H9 (cell line): Measurements from ENCODE around the gene TSPEAR. TPM values are rescaled to one million over a fixed set of nuclear protein-coding genes. Genes with fewer than 3 reads are reported as not detected.

Experiments used
- DNase-seq: peaks from one replicate; pipeline ENCODE4 v3.0.0-alpha.2; 2017
- H2AFZ ChIP-seq: one replicate; pipeline ENCODE4 v1.6.1; 2013; ENCODE audit warnings: mild to moderate bottlenecking, low read length, control low read depth, moderate library complexity
- H2AK5ac ChIP-seq: 2 replicates; pipeline ENCODE4 v1.6.1; 2013; ENCODE audit warnings: low read length, control low read depth, mixed read lengths; ENCODE audit not compliant: insufficient read length
- H2BK120ac ChIP-seq: one replicate; pipeline ENCODE4 v1.6.1; 2013; ENCODE audit warnings: low read depth, mild to moderate bottlenecking, low read length, control low read depth, inconsistent platforms; ENCODE audit not compliant: poor library complexity, severe bottlenecking
- H2BK12ac ChIP-seq: 2 replicates; pipeline ENCODE4 v1.6.1; 2013; ENCODE audit warnings: low read length, control low read depth, mixed read lengths, low read depth; ENCODE audit not compliant: insufficient read length
- H2BK15ac ChIP-seq: 2 replicates; pipeline ENCODE4 v1.6.1; 2013; ENCODE audit warnings: low read depth, low read length, control low read depth
- H2BK20ac ChIP-seq: one replicate; pipeline ENCODE4 v1.6.1; 2013; ENCODE audit warnings: low read depth, mild to moderate bottlenecking, low read length, control low read depth, inconsistent platforms; ENCODE audit not compliant: poor library complexity, severe bottlenecking
- H2BK5ac ChIP-seq: 2 replicates; pipeline ENCODE4 v1.6.1; 2013; ENCODE audit warnings: low read length, control low read depth, mixed read lengths; ENCODE audit not compliant: insufficient read length
- H3K14ac ChIP-seq: 2 replicates; pipeline ENCODE4 v1.6.1; 2013; ENCODE audit warnings: low read length, control low read depth; ENCODE audit not compliant: insufficient read depth
- H3K18ac ChIP-seq: 2 replicates; pipeline ENCODE4 v1.6.1; 2013; ENCODE audit warnings: low read depth, mild to moderate bottlenecking, mixed read lengths, low read length, control low read depth; ENCODE audit not compliant: insufficient read length
- H3K23ac ChIP-seq: 2 replicates; pipeline ENCODE4 v1.6.1; 2013; ENCODE audit warnings: low read length, control low read depth, mixed read lengths, low read depth; ENCODE audit not compliant: insufficient read length
- H3K23me2 ChIP-seq: 2 replicates; pipeline ENCODE4 v1.6.1; 2013; ENCODE audit warnings: low read depth, mild to moderate bottlenecking, mixed read lengths, low read length, control low read depth; ENCODE audit not compliant: insufficient read length, poor library complexity, severe bottlenecking
- H3K27ac ChIP-seq: 2 replicates; pipeline ENCODE4 v1.5.1; 2013; ENCODE audit warnings: low read length, control low read depth, mixed read lengths, low read depth; ENCODE audit not compliant: insufficient read length
- H3K27me3 ChIP-seq: 2 replicates; pipeline ENCODE4 v1.6.1; 2013; ENCODE audit warnings: low read length, control low read depth, inconsistent platforms; ENCODE audit not compliant: insufficient read depth
- H3K4ac ChIP-seq: 2 replicates; pipeline ENCODE4 v1.6.1; 2013; ENCODE audit warnings: low read depth, mild to moderate bottlenecking, control low read depth, inconsistent platforms, low read length, moderate library complexity
- H3K4me1 ChIP-seq: 2 replicates; pipeline ENCODE4 v1.6.1; 2013; ENCODE audit warnings: low read length, control low read depth, inconsistent platforms; ENCODE audit not compliant: insufficient read depth
- H3K4me2 ChIP-seq: 2 replicates; pipeline ENCODE4 v1.6.1; 2013; ENCODE audit warnings: low read length, control low read depth, mixed read lengths; ENCODE audit not compliant: insufficient read length, insufficient read depth
- H3K56ac ChIP-seq: 2 replicates; pipeline ENCODE4 v1.6.1; 2013; ENCODE audit warnings: low read depth, mild to moderate bottlenecking, mixed read lengths, low read length, control low read depth; ENCODE audit not compliant: insufficient read length
- H3K79me1 ChIP-seq: 2 replicates; pipeline ENCODE4 v1.6.1; 2013; ENCODE audit warnings: low read depth, mild to moderate bottlenecking, moderate library complexity, low read length, control low read depth, inconsistent platforms; ENCODE audit not compliant: insufficient read depth, poor library complexity, severe bottlenecking
- H3K79me2 ChIP-seq: 2 replicates; pipeline ENCODE4 v1.6.1; 2013; ENCODE audit warnings: low read length, control low read depth, inconsistent platforms; ENCODE audit not compliant: insufficient read depth
- H3K9ac ChIP-seq: 2 replicates; pipeline ENCODE4 v1.6.1; 2013; ENCODE audit warnings: low read length, control low read depth, mixed read lengths; ENCODE audit not compliant: insufficient read length; ENCODE audit errors: extremely low read depth
- H3K9me3 ChIP-seq: one replicate; pipeline ENCODE4 v1.6.1; 2013; ENCODE audit warnings: low read depth, low read length, inconsistent platforms; ENCODE audit not compliant: control insufficient read depth
- H3T11ph ChIP-seq: one replicate; pipeline ENCODE4 v1.6.1; 2013; ENCODE audit warnings: mild to moderate bottlenecking, low read length, control low read depth, inconsistent platforms
- H4K20me1 ChIP-seq: one replicate; pipeline ENCODE4 v1.6.1; 2013; ENCODE audit not compliant: control insufficient read depth, insufficient read length, insufficient read depth
- H4K5ac ChIP-seq: 2 replicates; pipeline ENCODE4 v1.6.1; 2013; ENCODE audit warnings: low read depth, mild to moderate bottlenecking, mixed read lengths, low read length, control low read depth; ENCODE audit not compliant: insufficient read length
- H4K8ac ChIP-seq: replicated peaks from 2 replicates; pipeline ENCODE4 v1.6.1; 2013; ENCODE audit warnings: low read length, control low read depth, mixed read lengths, low read depth; ENCODE audit not compliant: insufficient read length
- H4K91ac ChIP-seq: 2 replicates; pipeline ENCODE4 v1.6.1; 2013; ENCODE audit warnings: low read depth, mild to moderate bottlenecking, moderate library complexity, mixed read lengths, low read length, control low read depth; ENCODE audit not compliant: insufficient read length
- H3K27ac Mint-ChIP-seq, 3 experiments: 2 replicates in 2 of 3; 3 replicates in 1 of 3; pipeline ENCODE4 v1.8.0; 2020 to 2021; ENCODE audit warnings: mixed read lengths in 3 of 3, mild to moderate bottlenecking in 1 of 3, moderate library complexity in 1 of 3
- H3K27me3 Mint-ChIP-seq: 2 replicates; pipeline ENCODE4 v1.8.0; 2021; ENCODE audit warnings: low read depth, mild to moderate bottlenecking, moderate library complexity, mixed read lengths
- H3K36me3 Mint-ChIP-seq, 3 experiments: 2 replicates in 2 of 3; 3 replicates in 1 of 3; pipeline ENCODE4 v1.8.0; 2020 to 2021; ENCODE audit warnings: low read depth in 3 of 3, mixed read lengths in 3 of 3; ENCODE audit not compliant: insufficient read depth in 1 of 3
- H3K4me1 Mint-ChIP-seq, 2 experiments: 2 replicates each; pipeline ENCODE4 v1.8.0; 2020; ENCODE audit warnings: mixed read lengths in 2 of 2
- H3K4me3 Mint-ChIP-seq, 2 experiments: 2 replicates in 1 of 2; 3 replicates in 1 of 2; pipeline ENCODE4 v1.8.0; 2020 to 2021; ENCODE audit warnings: mild to moderate bottlenecking in 2 of 2, mixed read lengths in 2 of 2, moderate library complexity in 1 of 2
- H3K9me3 Mint-ChIP-seq, 2 experiments: 2 replicates in 1 of 2; 3 replicates in 1 of 2; pipeline ENCODE4 v1.8.0; 2020; ENCODE audit warnings: mild to moderate bottlenecking in 2 of 2, mixed read lengths in 2 of 2, moderate library complexity in 1 of 2
- WGBS: extraction: QIAGEN DNeasy Blood & Tissue Kit; methylation state at CpG from one replicate; pipeline ENCODE4 v1.1.7; 2013; ENCODE audit warnings: missing lambda C conversion rate, low lambda C conversion rate, mixed read lengths; ENCODE audit not compliant: insufficient read length; ENCODE audit errors: extremely low coverage; 5-methylcytosine and 5-hydroxymethylcytosine counted together
- total RNA-seq: library from RNA; stranded (reverse); gene quantifications from 2 replicates; pipeline ENCODE4 v1.2.1, GENCODE V29; 2021
- TF ChIP-seq, protein P1 (sequence below): fragments of 200-600 bp; sonication (generic); conservative IDR thresholded peaks from 3 replicates; pipeline ENCODE4 v1.8.0; 2021; ENCODE audit warnings: antibody characterized with exemption, mild to moderate bottlenecking

The TSPEAR gene
- total RNA-seq, 1 experiment from 2014 or later, result 1.3 TPM

DNA sequence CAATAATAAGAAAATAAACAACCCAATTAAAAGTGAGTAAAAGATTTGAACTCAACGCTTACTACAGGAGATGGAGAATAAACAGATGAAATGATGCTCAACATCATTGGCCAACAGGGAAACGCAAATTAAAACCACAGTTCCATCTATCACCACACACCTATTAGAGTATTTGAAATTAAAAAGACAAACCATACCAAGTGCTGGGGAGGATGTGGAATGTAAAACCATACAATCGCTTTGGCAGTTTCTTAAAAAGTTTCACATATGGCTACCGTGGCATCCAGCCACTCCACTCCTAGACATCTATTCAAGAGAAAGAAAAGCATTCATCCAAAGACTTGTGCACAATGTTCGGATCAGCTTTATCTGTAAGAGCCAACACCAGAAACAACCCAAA, 257.3 kb downstream of the TSPEAR start:
- Histone ChIP-seq H2AFZ (no peak overlapping the region), H2BK120ac (no peak overlapping the region), H3K27me3 (no peaks in the 10 kb centered on the region), H3K27ac (no peak overlapping the region), H3K56ac (no peak overlapping the region), H4K8ac (no peak overlapping the region), H3K23ac (no peak overlapping the region), H4K91ac (no peak overlapping the region), H3K14ac (no peak overlapping the region), H2BK20ac (no peak overlapping the region), H3K9me3 (no peaks in the 10 kb centered on the region), H3K9ac (no peak overlapping the region), H3K23me2 (peaks cover 7% of the 10 kb centered on the region), H3K4ac (no peak overlapping the region), H4K20me1 (no peaks in the 10 kb centered on the region), H2AK5ac (no peak overlapping the region), H3K4me1 (no peaks in the 10 kb centered on the region), H3K79me2 (no peaks in the 10 kb centered on the region), H3K4me2 (no peak overlapping the region), H2BK12ac (no peak overlapping the region), H3K79me1 (no peaks in the 10 kb centered on the region), H4K5ac (no peak overlapping the region), H2BK5ac (no peak overlapping the region), H3K18ac (no peak overlapping the region), H3T11ph (no peak overlapping the region), H2BK15ac (no peak overlapping the region)
- H3K4me1 Mint-ChIP-seq, result peaks cover 4 to 8% of the 10 kb centered on the region in 2 experiments; a peak in 3 of 4 replicates
- TF ChIP-seq, protein P1, sequence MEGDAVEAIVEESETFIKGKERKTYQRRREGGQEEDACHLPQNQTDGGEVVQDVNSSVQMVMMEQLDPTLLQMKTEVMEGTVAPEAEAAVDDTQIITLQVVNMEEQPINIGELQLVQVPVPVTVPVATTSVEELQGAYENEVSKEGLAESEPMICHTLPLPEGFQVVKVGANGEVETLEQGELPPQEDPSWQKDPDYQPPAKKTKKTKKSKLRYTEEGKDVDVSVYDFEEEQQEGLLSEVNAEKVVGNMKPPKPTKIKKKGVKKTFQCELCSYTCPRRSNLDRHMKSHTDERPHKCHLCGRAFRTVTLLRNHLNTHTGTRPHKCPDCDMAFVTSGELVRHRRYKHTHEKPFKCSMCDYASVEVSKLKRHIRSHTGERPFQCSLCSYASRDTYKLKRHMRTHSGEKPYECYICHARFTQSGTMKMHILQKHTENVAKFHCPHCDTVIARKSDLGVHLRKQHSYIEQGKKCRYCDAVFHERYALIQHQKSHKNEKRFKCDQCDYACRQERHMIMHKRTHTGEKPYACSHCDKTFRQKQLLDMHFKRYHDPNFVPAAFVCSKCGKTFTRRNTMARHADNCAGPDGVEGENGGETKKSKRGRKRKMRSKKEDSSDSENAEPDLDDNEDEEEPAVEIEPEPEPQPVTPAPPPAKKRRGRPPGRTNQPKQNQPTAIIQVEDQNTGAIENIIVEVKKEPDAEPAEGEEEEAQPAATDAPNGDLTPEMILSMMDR, result no peak
- WGBS, result no CpG with 5 or more reads among the region's 5 CpGs
- peak overlapping the region; percentile 49 to 78; a peak in 3 of 5 replicates for H3K4me3 Mint-ChIP-seq
- peak; percentile 10 for DNase-seq
- no peaks in the 10 kb centered on the region; a peak in 2 of 5 replicates for H3K9me3 Mint-ChIP-seq
- peaks cover 0 to 2% (median 0%) of the 10 kb centered on the region in 3 experiments; a peak in 1 of 7 replicates for H3K36me3 Mint-ChIP-seq
- H3K27me3 Mint-ChIP-seq, result peaks cover 33% of the 10 kb centered on the region
- no peak overlapping the region for H3K27ac Mint-ChIP-seq
